ENCODE results near the gene DUSP1.

- TF ChIP-seq POLR2A (IDR thresholded peaks at IDR 0.05), result no peak
- TF ChIP-seq, protein P1, sequence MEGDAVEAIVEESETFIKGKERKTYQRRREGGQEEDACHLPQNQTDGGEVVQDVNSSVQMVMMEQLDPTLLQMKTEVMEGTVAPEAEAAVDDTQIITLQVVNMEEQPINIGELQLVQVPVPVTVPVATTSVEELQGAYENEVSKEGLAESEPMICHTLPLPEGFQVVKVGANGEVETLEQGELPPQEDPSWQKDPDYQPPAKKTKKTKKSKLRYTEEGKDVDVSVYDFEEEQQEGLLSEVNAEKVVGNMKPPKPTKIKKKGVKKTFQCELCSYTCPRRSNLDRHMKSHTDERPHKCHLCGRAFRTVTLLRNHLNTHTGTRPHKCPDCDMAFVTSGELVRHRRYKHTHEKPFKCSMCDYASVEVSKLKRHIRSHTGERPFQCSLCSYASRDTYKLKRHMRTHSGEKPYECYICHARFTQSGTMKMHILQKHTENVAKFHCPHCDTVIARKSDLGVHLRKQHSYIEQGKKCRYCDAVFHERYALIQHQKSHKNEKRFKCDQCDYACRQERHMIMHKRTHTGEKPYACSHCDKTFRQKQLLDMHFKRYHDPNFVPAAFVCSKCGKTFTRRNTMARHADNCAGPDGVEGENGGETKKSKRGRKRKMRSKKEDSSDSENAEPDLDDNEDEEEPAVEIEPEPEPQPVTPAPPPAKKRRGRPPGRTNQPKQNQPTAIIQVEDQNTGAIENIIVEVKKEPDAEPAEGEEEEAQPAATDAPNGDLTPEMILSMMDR (IDR thresholded peaks at IDR 0.05), result no peak
Observed at GRCh38 chr5:172790496-172790889, 19.5 kb upstream of the DUSP1 start.

Measured in thyroid gland (tissue), 4 donors.